ENCODE results near the gene FAM117B.
A peak's percentile ranks its signal among the peaks of the same experiment; 100 is the strongest.

FAM117B gene

DNA sequence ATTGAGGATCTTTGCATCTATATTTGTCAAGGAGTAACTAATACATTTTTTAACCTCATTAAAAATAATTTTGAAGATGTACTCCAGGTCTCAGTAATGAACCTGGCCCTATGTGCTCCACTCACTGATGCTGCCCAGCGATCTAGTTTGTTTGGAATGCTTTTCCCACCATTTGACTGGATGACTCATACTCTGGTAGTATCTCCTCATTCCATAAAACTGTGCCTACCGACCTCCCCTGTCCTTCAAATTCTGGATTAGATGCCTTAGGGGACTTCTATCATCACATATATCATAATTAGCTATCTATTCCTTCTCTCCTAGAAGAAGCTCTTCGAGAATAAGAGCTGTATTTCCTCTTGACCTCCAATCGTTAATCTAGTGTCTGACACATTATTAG is 83.8 kb downstream of the FAM117B start:
- CTCF ChIA-PET, result no interaction called here
- POLR2A ChIA-PET, result no interaction called here
- TF ChIP-seq, protein P1, sequence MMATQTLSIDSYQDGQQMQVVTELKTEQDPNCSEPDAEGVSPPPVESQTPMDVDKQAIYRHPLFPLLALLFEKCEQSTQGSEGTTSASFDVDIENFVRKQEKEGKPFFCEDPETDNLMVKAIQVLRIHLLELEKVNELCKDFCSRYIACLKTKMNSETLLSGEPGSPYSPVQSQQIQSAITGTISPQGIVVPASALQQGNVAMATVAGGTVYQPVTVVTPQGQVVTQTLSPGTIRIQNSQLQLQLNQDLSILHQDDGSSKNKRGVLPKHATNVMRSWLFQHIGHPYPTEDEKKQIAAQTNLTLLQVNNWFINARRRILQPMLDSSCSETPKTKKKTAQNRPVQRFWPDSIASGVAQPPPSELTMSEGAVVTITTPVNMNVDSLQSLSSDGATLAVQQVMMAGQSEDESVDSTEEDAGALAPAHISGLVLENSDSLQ (IDR thresholded peaks at IDR 0.05), result peak; percentile 76
- no peak for TF ChIP-seq ZNF384 (IDR thresholded peaks at IDR 0.05)
- peak; percentile 27 for DNase-seq (ENCODE audit: extremely low spot score)

DNA sequence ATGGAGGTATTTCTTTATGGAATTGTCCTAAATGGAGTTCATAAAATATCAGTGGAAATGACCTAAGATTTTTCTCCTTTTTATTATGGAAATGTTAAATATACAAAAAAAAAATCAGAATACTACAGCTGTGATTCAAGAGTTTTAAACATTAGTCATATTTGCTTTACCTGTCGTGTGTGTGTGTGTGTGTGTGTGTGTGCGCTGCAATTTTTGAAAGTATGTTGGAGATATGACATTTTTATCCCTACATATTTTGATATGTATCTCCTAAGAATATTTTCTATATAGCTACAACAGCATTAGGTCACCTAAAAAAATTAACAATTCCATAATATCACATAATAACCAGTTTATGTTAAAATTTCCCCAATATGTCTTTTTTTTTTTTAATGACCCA is 85.5 kb downstream of the FAM117B start:
- CTCF ChIA-PET, result interaction anchor here (0.6 kb wide), 1 partner anchor 109 kb away, joined by 3 read pairs; no protein-coding TSS in a partner anchor
- no peak for TF ChIP-seq L3MBTL2 (conservative IDR thresholded peaks at IDR 0.05)
- no peak for TF ChIP-seq CTBP1 (IDR thresholded peaks at IDR 0.05; ENCODE audit: borderline replicate concordance)
- TF ChIP-seq LEF1 (IDR thresholded peaks at IDR 0.05; ENCODE audit: borderline replicate concordance), result no peak
- TF ChIP-seq FOXA1 (IDR thresholded peaks at IDR 0.05), result no peak
- DNase-seq (ENCODE audit: extremely low spot score), result no peak
- POLR2A ChIA-PET, result no interaction called here

DNA sequence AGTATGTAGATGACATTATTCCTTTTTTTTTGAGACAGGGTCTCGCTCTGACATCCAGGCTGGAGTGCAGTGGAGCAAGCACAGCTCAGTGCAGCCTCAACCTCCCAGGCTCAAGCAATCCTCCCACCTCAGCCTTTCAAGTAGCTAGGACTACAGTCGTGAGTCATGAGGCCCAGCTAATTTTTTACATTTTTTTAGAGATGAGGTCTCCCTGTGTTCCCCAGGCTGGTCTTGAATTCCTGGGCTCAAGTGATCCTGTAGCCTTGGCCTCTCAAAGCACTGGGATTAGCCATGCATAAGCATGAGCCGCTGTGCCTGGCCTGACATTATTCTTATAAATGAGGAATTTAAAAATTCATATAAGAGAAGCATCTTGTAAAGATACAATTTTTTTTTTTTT is 86.9 kb downstream of the FAM117B start:
- TF ChIP-seq SUZ12 (IDR thresholded peaks at IDR 0.05) (no peak), ARNT (IDR thresholded peaks at IDR 0.05) (no peak), L3MBTL2 (conservative IDR thresholded peaks at IDR 0.05) (no peak), HDGF (IDR thresholded peaks at IDR 0.05; ENCODE audit: borderline replicate concordance) (no peak), ELF4 (IDR thresholded peaks at IDR 0.05) (no peak)
- POLR2A ChIA-PET, result no interaction called here
- DNase-seq (ENCODE audit: extremely low spot score), result no peak
- CTCF ChIA-PET, result no interaction called here

DNA sequence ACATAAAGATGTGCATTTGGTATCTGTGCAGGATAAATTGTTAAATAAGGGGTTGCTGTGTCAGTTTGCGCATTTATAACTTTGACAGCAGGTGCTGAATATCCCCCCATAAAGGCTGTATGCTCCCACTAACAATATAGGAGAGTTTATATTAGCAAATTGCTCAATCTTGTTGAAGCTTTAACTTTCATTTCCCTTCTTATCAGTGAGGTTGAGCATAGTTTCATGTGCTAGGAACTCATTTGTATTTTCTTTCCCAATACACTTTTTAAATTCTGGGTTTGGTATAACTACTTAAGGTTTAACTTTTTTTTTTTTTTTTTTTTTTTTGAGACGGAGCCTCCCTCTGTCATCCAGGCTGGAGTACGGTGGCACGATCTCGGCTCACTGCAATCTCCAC is 89.0 kb downstream of the FAM117B start:
- no peak for DNase-seq (ENCODE audit: extremely low spot score)
- TF ChIP-seq ELF4 (IDR thresholded peaks at IDR 0.05) (no peak), FOXA1 (IDR thresholded peaks at IDR 0.05) (no peak), ZNF384 (IDR thresholded peaks at IDR 0.05) (0 out of 2 replicates have a peak, but pooled peaks have one; percentile 8), HDGF (IDR thresholded peaks at IDR 0.05; ENCODE audit: borderline replicate concordance) (no peak)
- CTCF ChIA-PET, result no interaction called here
- POLR2A ChIA-PET, result no interaction called here

DNA sequence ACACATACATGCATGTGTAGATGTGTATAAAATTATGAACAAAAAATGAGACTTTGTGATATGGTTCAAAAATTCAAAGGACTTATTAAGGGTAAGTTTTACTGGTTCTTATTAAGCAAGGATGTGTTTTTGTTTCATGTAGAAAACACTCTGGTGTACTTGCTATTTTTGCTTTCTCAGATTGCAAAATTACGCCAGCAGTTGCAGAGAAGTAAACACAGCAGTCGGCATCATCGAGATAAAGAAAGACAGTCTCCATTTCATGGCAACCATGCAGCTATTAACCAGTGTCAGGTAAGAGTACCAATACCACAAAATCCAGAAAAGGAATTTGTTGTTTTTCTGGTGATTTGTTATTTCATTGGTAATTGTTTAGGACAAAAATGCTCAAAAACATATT is 91.3 kb downstream of the FAM117B start:
- ChIA-PET POLR2A (no interaction called here), CTCF (no interaction called here)
- no peak for DNase-seq (ENCODE audit: extremely low spot score)
- no peak for TF ChIP-seq TARDBP (IDR thresholded peaks at IDR 0.05)

DNA sequence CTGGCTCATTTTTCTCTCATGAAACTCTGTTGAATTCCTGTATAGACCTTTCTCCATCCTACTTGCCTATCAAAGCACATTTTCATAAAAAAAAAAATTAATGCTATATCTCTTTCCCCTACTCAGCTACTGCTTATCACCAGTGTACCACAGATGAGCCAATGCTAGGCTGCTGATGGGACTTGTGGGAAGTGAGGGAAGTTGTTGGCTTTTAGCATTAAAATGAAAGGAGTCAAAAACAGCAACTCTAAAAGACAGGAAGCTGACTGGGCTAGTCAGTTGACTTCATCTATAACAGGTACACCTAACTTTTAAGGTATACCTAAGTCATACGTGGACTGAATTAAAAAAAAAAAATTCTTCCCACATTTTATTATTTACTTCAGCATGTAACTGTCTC is 102.1 kb downstream of the FAM117B start:
- no peak for DNase-seq (ENCODE audit: extremely low spot score)
- ChIA-PET POLR2A (no interaction called here), CTCF (no interaction called here)
- TF ChIP-seq BHLHE40 (IDR thresholded peaks at IDR 0.05; ENCODE audit: borderline replicate concordance), result no peak
- TF ChIP-seq L3MBTL2 (conservative IDR thresholded peaks at IDR 0.05), result no peak
- TF ChIP-seq ELF4 (IDR thresholded peaks at IDR 0.05), result no peak
- no peak for TF ChIP-seq FOXK2 (IDR thresholded peaks at IDR 0.05)
- no peak for TF ChIP-seq SUZ12 (IDR thresholded peaks at IDR 0.05)
- TF ChIP-seq CTBP1 (IDR thresholded peaks at IDR 0.05; ENCODE audit: borderline replicate concordance), result no peak
- no peak for TF ChIP-seq LEF1 (IDR thresholded peaks at IDR 0.05; ENCODE audit: borderline replicate concordance)
- no peak for TF ChIP-seq ZNF384 (IDR thresholded peaks at IDR 0.05)

DNA sequence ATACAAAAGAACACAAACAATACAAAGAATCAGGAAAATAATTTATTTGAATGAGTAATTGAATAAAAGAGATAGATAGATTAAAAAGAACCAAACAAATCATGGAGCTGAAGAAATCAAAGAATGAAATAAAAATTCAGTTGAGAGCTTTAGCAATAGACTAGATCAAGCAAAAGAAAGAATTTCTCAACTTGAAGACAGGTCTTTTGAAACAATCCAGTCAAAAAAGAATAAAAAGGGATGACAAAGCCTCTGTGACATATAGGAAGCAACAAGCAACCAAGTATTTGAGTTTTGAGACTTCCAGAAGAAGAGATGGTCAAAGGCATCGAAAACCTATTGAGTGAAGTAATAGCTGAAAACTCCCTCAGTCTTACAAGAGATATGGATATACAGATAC is 108.8 kb downstream of the FAM117B start:
- DNase-seq (ENCODE audit: extremely low spot score), result no peak
- CTCF ChIA-PET, result no interaction called here
- POLR2A ChIA-PET, result no interaction called here
- no peak for TF ChIP-seq BHLHE40 (IDR thresholded peaks at IDR 0.05; ENCODE audit: borderline replicate concordance)
- TF ChIP-seq L3MBTL2 (conservative IDR thresholded peaks at IDR 0.05), result no peak

DNA sequence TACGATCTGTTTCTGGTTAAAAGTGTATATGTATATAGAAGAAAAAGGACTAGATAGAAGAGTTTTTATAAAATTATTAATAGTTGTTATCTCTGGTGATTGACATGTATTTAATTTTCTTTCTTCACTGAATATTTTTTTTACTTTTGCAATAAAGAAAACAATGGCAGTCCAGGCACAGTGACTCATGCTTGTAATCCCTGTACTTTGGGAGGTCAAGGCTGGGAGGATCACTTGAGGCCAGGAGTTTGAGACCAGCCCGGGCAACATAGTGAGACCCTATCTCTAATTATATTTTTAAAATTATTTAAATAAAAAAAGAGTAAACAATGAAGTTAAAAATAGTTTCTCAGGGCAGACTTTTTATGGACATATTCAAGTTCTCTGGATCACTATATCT is 114.7 kb downstream of the FAM117B start:
- TF ChIP-seq LEF1 (IDR thresholded peaks at IDR 0.05; ENCODE audit: borderline replicate concordance), result no peak
- no peak for TF ChIP-seq SP1 (IDR thresholded peaks at IDR 0.05)
- TF ChIP-seq FOXA1 (IDR thresholded peaks at IDR 0.05), result no peak
- no peak for TF ChIP-seq FOXM1 (IDR thresholded peaks at IDR 0.05; ENCODE audit: borderline replicate concordance)
- TF ChIP-seq BHLHE40 (IDR thresholded peaks at IDR 0.05; ENCODE audit: borderline replicate concordance), result no peak
- no peak for TF ChIP-seq L3MBTL2 (conservative IDR thresholded peaks at IDR 0.05)
- TF ChIP-seq NFRKB (IDR thresholded peaks at IDR 0.05), result no peak
- TF ChIP-seq TARDBP (IDR thresholded peaks at IDR 0.05), result no peak
- TF ChIP-seq HDGF (IDR thresholded peaks at IDR 0.05; ENCODE audit: borderline replicate concordance), result no peak
- no peak for TF ChIP-seq SUZ12 (IDR thresholded peaks at IDR 0.05)
- DNase-seq (ENCODE audit: extremely low spot score), result no peak
- POLR2A ChIA-PET, result no interaction called here
- CTCF ChIA-PET, result no interaction called here

DNA sequence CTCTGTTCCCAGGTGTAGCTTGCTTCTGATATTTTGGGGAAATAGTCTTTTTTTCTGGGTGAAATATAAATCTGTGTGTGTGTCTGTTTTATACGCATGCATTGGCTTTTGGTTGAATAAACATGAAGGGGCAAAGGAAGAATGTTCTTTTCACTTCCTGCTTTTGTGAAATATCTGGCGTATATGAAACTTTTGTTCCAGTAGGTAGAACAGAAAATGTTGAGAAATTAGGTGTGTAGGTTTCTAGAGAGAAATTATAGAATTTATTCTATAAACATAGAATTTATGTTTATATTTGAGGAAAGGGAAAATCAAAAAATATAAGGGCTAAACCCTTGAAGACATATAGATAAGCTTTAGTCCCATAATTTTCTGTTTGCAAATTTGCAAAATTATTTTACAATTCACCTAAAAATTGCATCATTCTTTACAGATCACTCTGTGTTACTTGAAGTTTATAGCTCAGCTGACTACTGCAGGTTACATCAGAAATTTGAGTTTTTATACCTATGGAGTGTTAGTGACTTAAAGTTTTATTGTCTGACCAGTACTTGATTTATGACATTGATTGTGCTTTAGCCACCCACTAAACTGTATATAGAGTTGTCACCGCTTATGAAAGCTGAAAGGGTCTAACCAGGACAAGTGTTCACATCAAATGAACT is 116.1 kb downstream of the FAM117B start:
- POLR2A ChIA-PET, result no interaction called here
- TF ChIP-seq CTBP1 (IDR thresholded peaks at IDR 0.05; ENCODE audit: borderline replicate concordance) (no peak), FOXA1 (IDR thresholded peaks at IDR 0.05) (no peak), FOXK2 (IDR thresholded peaks at IDR 0.05) (no peak), BHLHE40 (IDR thresholded peaks at IDR 0.05; ENCODE audit: borderline replicate concordance) (no peak), ELF4 (IDR thresholded peaks at IDR 0.05) (no peak)
- TF ChIP-seq, protein P1 (IDR thresholded peaks at IDR 0.05), result peak; percentile 91
- DNase-seq (ENCODE audit: extremely low spot score), result no peak
- CTCF ChIA-PET, result no interaction called here

Measured in HEK293T (cell line).